ENCODE results near the gene NIPSNAP2.

The NIPSNAP2 gene

DNA sequence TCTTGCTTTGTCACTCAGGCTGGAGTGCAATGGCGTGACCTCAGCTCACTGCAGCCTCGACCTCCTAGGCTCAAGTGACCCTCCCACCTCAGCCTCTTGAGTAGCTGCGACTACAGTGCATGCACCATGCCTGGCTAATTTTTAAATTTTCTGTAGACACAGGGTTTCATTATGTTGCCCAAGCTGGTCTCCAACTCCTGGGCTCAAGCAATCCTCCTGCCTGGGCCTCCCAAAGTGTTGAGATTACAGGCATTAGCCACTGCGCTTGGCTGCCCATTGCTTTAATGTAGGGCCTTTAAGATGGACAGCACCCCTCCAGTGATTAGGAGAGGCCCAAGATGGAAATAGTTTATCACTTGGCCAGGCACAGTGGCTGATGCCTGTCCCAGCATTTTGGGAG, 39.4 kb downstream of the NIPSNAP2 start:
- TF ChIP-seq, protein P1, sequence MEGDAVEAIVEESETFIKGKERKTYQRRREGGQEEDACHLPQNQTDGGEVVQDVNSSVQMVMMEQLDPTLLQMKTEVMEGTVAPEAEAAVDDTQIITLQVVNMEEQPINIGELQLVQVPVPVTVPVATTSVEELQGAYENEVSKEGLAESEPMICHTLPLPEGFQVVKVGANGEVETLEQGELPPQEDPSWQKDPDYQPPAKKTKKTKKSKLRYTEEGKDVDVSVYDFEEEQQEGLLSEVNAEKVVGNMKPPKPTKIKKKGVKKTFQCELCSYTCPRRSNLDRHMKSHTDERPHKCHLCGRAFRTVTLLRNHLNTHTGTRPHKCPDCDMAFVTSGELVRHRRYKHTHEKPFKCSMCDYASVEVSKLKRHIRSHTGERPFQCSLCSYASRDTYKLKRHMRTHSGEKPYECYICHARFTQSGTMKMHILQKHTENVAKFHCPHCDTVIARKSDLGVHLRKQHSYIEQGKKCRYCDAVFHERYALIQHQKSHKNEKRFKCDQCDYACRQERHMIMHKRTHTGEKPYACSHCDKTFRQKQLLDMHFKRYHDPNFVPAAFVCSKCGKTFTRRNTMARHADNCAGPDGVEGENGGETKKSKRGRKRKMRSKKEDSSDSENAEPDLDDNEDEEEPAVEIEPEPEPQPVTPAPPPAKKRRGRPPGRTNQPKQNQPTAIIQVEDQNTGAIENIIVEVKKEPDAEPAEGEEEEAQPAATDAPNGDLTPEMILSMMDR (IDR thresholded peaks at IDR 0.05; ENCODE audit: low read depth, low read length, poor library complexity, severe bottlenecking): no peak
- no peak for TF ChIP-seq EZH2phosphoT487 (IDR thresholded peaks at IDR 0.05; ENCODE audit: borderline replicate concordance, low read length)
- no peaks in the 10 kb centered on the region for H3K27me3 ChIP-seq (ENCODE audit: control insufficient read depth, low read length)
- H3K4me2 ChIP-seq (ENCODE audit: low read length): no peak overlapping the region

DNA sequence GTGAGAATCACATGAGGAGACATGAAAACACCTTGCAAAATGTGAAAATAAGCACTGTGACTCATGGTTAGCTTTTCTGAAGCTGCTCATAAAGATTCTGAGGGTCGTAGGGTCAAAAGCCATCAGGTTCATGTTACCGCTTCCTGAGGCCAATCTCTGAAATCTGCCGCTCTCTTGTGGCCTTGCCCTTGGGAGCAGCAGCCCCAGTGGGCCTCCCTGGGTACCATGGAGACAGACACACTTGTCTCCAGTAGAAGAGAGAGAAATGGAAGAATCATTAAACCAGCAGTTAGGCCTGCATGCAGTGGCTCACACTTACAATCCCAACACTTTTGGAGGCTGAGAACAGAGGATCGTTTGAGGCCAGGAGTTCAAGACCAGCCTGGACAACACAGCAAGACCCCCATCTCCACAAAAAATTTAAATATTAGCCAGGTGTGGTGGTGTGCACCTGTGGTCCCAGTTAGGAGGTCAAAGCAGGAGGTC, 42.8 kb downstream of the NIPSNAP2 start:
- no peaks in the 10 kb centered on the region for H3K9me2 ChIP-seq (replicated peaks; ENCODE audit: control insufficient read depth, low read length)
- H4K20me1 ChIP-seq (ENCODE audit: control insufficient read depth, insufficient read depth, low read depth, low read length): no peaks in the 10 kb centered on the region
- no peaks in the 10 kb centered on the region for H3F3A ChIP-seq (ENCODE audit: control insufficient read depth, insufficient read depth)
- no peaks in the 10 kb centered on the region for H3K9me3 ChIP-seq (ENCODE audit: control insufficient read depth, insufficient read depth, low read length)
- no peaks in the 10 kb centered on the region for H3K4me1 ChIP-seq (ENCODE audit: control insufficient read depth, low read length)
- no peak overlapping the region for H3K4me3 ChIP-seq (ENCODE audit: low read length)
- H3K4me2 ChIP-seq (ENCODE audit: low read length): no peak overlapping the region
- no peak for TF ChIP-seq EZH2phosphoT487 (IDR thresholded peaks at IDR 0.05; ENCODE audit: borderline replicate concordance, low read length)
- TF ChIP-seq, protein P1 (IDR thresholded peaks at IDR 0.05; ENCODE audit: low read depth, low read length, poor library complexity, severe bottlenecking): no peak
- H3K79me2 ChIP-seq (ENCODE audit: control insufficient read depth, low read length): no peaks in the 10 kb centered on the region
- peaks cover 8% of the 10 kb centered on the region for H3K36me3 ChIP-seq (ENCODE audit: control insufficient read depth, low read length)
- H3K27me3 ChIP-seq (ENCODE audit: control insufficient read depth, low read length): no peaks in the 10 kb centered on the region
- H3K27ac ChIP-seq (ENCODE audit: low read depth, low read length): no peak overlapping the region

More for the DNA sequence above, 39.4 kb downstream of the NIPSNAP2 start:
- Histone ChIP-seq H3K4me3 (ENCODE audit: low read length) (no peak overlapping the region), H3K4me1 (ENCODE audit: control insufficient read depth, low read length) (no peaks in the 10 kb centered on the region), H4K20me1 (ENCODE audit: control insufficient read depth, insufficient read depth, low read depth, low read length) (no peaks in the 10 kb centered on the region), H3K27ac (ENCODE audit: low read depth, low read length) (no peak overlapping the region), H3K9me2 (replicated peaks; ENCODE audit: control insufficient read depth, low read length) (no peaks in the 10 kb centered on the region), H3F3A (ENCODE audit: control insufficient read depth, insufficient read depth) (0 out of 2 replicates have a peak, but pooled peaks cover 2% of the 10 kb centered on the region), H3K9me3 (ENCODE audit: control insufficient read depth, insufficient read depth, low read length) (no peaks in the 10 kb centered on the region), H3K79me2 (ENCODE audit: control insufficient read depth, low read length) (no peaks in the 10 kb centered on the region), H3K36me3 (ENCODE audit: control insufficient read depth, low read length) (peaks cover 2% of the 10 kb centered on the region; the same call in 1 of the 2 replicates)

DNA sequence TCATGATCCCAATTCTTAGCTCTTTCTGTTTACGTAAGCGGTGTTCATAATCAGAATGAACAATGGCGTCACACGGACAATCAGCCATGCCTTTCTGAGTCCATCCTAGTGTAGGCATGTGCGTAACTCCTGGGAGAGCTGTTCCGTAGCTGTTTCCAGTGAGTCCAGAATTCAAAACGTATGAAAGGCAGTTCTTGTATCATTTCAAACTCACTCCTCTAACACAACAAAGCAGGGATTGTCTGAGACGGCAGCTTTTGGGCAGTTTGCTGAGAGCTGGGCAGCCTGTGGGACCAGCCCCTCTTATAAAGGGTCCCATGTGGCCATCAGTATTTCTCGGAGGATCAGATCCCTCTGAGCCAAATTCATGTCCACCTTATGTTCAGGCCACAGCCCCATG, 43.5 kb downstream of the NIPSNAP2 start:
- no peaks in the 10 kb centered on the region for H3K79me2 ChIP-seq (ENCODE audit: control insufficient read depth, low read length)
- no peaks in the 10 kb centered on the region for H4K20me1 ChIP-seq (ENCODE audit: control insufficient read depth, insufficient read depth, low read depth, low read length)
- H3K27ac ChIP-seq (ENCODE audit: low read depth, low read length): no peak overlapping the region
- no peaks in the 10 kb centered on the region for H3K9me3 ChIP-seq (ENCODE audit: control insufficient read depth, insufficient read depth, low read length)
- no peaks in the 10 kb centered on the region for H3K27me3 ChIP-seq (ENCODE audit: control insufficient read depth, low read length)
- H3K9me2 ChIP-seq (replicated peaks; ENCODE audit: control insufficient read depth, low read length): no peaks in the 10 kb centered on the region
- H3K4me2 ChIP-seq (ENCODE audit: low read length): no peak overlapping the region
- no peaks in the 10 kb centered on the region for H3K4me1 ChIP-seq (ENCODE audit: control insufficient read depth, low read length)
- no peak for TF ChIP-seq EZH2phosphoT487 (IDR thresholded peaks at IDR 0.05; ENCODE audit: borderline replicate concordance, low read length)
- TF ChIP-seq, protein P1 (IDR thresholded peaks at IDR 0.05; ENCODE audit: low read depth, low read length, poor library complexity, severe bottlenecking): no peak
- H3F3A ChIP-seq (ENCODE audit: control insufficient read depth, insufficient read depth): no peaks in the 10 kb centered on the region
- H3K4me3 ChIP-seq (ENCODE audit: low read length): no peak overlapping the region
- H3K36me3 ChIP-seq (ENCODE audit: control insufficient read depth, low read length): peaks cover 8% of the 10 kb centered on the region

All from DOHH2 (cell line).